HepG2 (cell line): ENCODE data around the gene WHAMM. TPM values are rescaled to one million over a fixed set of nuclear protein-coding genes. Genes with fewer than 3 reads are reported as not detected.
A peak's percentile ranks its signal among the peaks of the same experiment; 100 is the strongest.

Source experiments
- ATAC-seq: fragments of 200-7000 bp; cut with Tn5 transposase; 3 replicates; pipeline ENCODE4 v1.9.1; 2020; ENCODE audit warnings: mild to moderate bottlenecking, moderate library complexity
- BruUV-seq: library from RNA; stranded (reverse); fragments of 400-500 nt; replicated peaks from 2 replicates; lab custom pipeline; 2021; lab: Mats Ljungman, UMichigan
- CTCF ChIA-PET: fragments of 300-600 bp; formaldehyde crosslinking; extraction: SDS; loops from one replicate; lab custom pipeline; 2021; ENCODE audit warnings: low total read pairs, inconsistent platforms, low intra/inter-chr PET ratio; lab: Yijun Ruan, JAX
- POLR2A ChIA-PET: fragments of 350-600 bp; sonication (Branson Sonifier 250); formaldehyde crosslinking; loops from one replicate; lab custom pipeline; 2020; ENCODE audit warnings: antibody characterized with exemption, inconsistent platforms; lab: Yijun Ruan, JAX
- DNase-seq: peaks from one replicate; pipeline ENCODE4 v3.0.0-alpha.2; 2015; ENCODE audit warnings: low spot score
- FAIRE-seq: peaks from 3 replicates; lab custom pipeline; 2011; peaks lifted over from hg19 to GRCh38; lab: Jason Lieb, UNC
- H2AFZ ChIP-seq: one replicate; pipeline ENCODE4 v1.6.1; 2011; ENCODE audit warnings: low read length, inconsistent platforms
- H3K27ac ChIP-seq: fragments of 300-600 bp; 3 replicates; pipeline ENCODE4 v1.8.0; 2011; ENCODE audit warnings: mixed run types, mild to moderate bottlenecking, mixed read lengths, low read length, inconsistent platforms; ENCODE audit not compliant: insufficient read depth; ENCODE audit errors: extremely low read length
- H3K27me3 ChIP-seq, 2 experiments: fragments of 200-600 bp in 1 of 2; 2 replicates in 1 of 2; 3 replicates in 1 of 2; pipeline versions ENCODE4 v1.6.0 to v1.8.0; 2011; ENCODE audit warnings: low read length in 2 of 2, mild to moderate bottlenecking in 2 of 2, moderate library complexity in 2 of 2, inconsistent platforms in 1 of 2; ENCODE audit not compliant: insufficient read depth in 2 of 2, control insufficient read depth in 1 of 2
- H3K36me3 ChIP-seq, 2 experiments: fragments of 200-600 bp in 1 of 2; replicated peaks in 1 of 2; 2 replicates in 1 of 2; 3 replicates in 1 of 2; pipeline versions ENCODE4 v1.5.1 to v1.8.0; 2011; ENCODE audit warnings: low read length in 2 of 2, inconsistent platforms in 1 of 2; ENCODE audit not compliant: insufficient read depth in 2 of 2, control insufficient read depth in 1 of 2
- H3K4me1 ChIP-seq: 2 replicates; pipeline ENCODE4 v1.5.1; 2012; ENCODE audit warnings: low read length, inconsistent platforms; ENCODE audit not compliant: insufficient read depth
- H3K4me2 ChIP-seq: 2 replicates; pipeline ENCODE4 v1.6.0; 2011; ENCODE audit warnings: low read depth, low read length, inconsistent platforms
- H3K4me3 ChIP-seq, 3 experiments: fragments of 200-600 bp in 1 of 3; sonication (generic), shearing (Covaris generic) in 1 of 3; replicated peaks in 1 of 3; 2 replicates each; pipeline ENCODE4 v1.5.1; 2011 to 2016; ENCODE audit warnings: low read length in 3 of 3, inconsistent platforms in 2 of 3, low read depth in 2 of 3, mild to moderate bottlenecking in 2 of 3, control low read depth in 1 of 3, mixed read lengths in 1 of 3; ENCODE audit not compliant: insufficient read depth in 1 of 3
- H3K79me2 ChIP-seq: one replicate; pipeline ENCODE4 v1.6.1; 2011; ENCODE audit warnings: low read length, inconsistent platforms; ENCODE audit not compliant: insufficient read depth
- H3K9ac ChIP-seq: 2 replicates; pipeline ENCODE4 v1.6.0; 2011; ENCODE audit warnings: mild to moderate bottlenecking, low read depth, low read length, inconsistent platforms; ENCODE audit not compliant: insufficient read depth
- H3K9me3 ChIP-seq: 2 replicates; pipeline ENCODE4 v1.5.1; 2012; ENCODE audit warnings: mild to moderate bottlenecking, low read length
- H4K20me1 ChIP-seq: 2 replicates; pipeline ENCODE4 v1.6.0; 2011; ENCODE audit warnings: inconsistent platforms, mild to moderate bottlenecking, low read length, moderate library complexity; ENCODE audit not compliant: insufficient read depth
- ADNP ChIP-seq: sonication (generic); formaldehyde crosslinking; IDR thresholded peaks from 2 replicates; pipeline ENCODE4 v1.4.0; 2020; ENCODE audit warnings: missing genetic modification reagents
- ATF7 ChIP-seq, 2 experiments: fragments of 450-650 bp in 1 of 2; sonication (generic) in 1 of 2; formaldehyde crosslinking in 1 of 2; IDR thresholded peaks; 2 replicates each; pipeline versions ENCODE4 v1.4.0 to v1.6.1; 2016 to 2020; ENCODE audit warnings: antibody characterized with exemption in 1 of 2, mild to moderate bottlenecking in 1 of 2, missing genetic modification reagents in 1 of 2
- CREB1 ChIP-seq, 2 experiments: fragments of 450-650 bp in 1 of 2; IDR thresholded peaks; 2 replicates each; pipeline ENCODE4 v1.6.1; 2016 to 2017; ENCODE audit warnings: control low read depth in 1 of 2, mild to moderate bottlenecking in 1 of 2, missing compliant biosample characterization in 1 of 2, missing genetic modification characterization in 1 of 2
- KLF12 ChIP-seq: sonication (generic); formaldehyde crosslinking; IDR thresholded peaks from 2 replicates; pipeline ENCODE4 v1.4.0; 2020; ENCODE audit warnings: missing genetic modification reagents, borderline replicate concordance
- ZIK1 ChIP-seq: sonication (generic); formaldehyde crosslinking; IDR thresholded peaks from 2 replicates; pipeline ENCODE4 v1.5.0; 2020; ENCODE audit warnings: mild to moderate bottlenecking, low read depth, missing genetic modification reagents, borderline replicate concordance
- ZMAT3 ChIP-seq: sonication (generic); formaldehyde crosslinking; conservative IDR thresholded peaks from 2 replicates; pipeline ENCODE4 v1.7.0; 2021; ENCODE audit warnings: missing genetic modification reagents
- ZNF138 ChIP-seq: sonication (generic); formaldehyde crosslinking; IDR thresholded peaks from 2 replicates; pipeline ENCODE4 v1.5.0; 2020; ENCODE audit warnings: mild to moderate bottlenecking, low read depth, missing genetic modification reagents
- ZNF589 ChIP-seq: sonication (generic); formaldehyde crosslinking; conservative IDR thresholded peaks from 2 replicates; pipeline ENCODE4 v1.8.0; 2022; ENCODE audit warnings: mild to moderate bottlenecking, moderate library complexity, missing genetic modification reagents
- WGBS: methylation state at CpG from one replicate; pipeline ENCODE4 v1.1.6; 2017; ENCODE audit warnings: low lambda C conversion rate; 5-methylcytosine and 5-hydroxymethylcytosine counted together
- in situ Hi-C: cut with HindIII; loops from 2 replicates; pipeline ENCODE4 v1.10.0; 2017; ENCODE audit warnings: low pct_unique_long_range_greater_than_20kb; ENCODE audit not compliant: extremely low pct_ligation_motif_present
- intact Hi-C: fragments of 100-400 bp; cut with micrococcal nuclease; formaldehyde crosslinking; loops from one replicate; pipeline ENCODE4 v1.10.0; 2022; ENCODE audit not compliant: unreplicated experiment
- polyA plus RNA-seq, 8 experiments: library from polyadenylated mRNA; depleted of rRNA in 3 of 8; stranded (reverse) in 7 of 8; unstranded in 1 of 8; fragments of >200 nt; fragmentation: Illumina TruSeq in 4 of 8; extraction: Trizol in 4 of 8; gene quantifications; 2 replicates each; pipeline versions ENCODE4 v1.2.1 to v1.2.3, GENCODE V29; 2011 to 2016; ENCODE audit warnings: low read depth in 4 of 8, missing spikeins in 1 of 8, mixed read lengths in 1 of 8; ENCODE audit not compliant: insufficient read depth in 1 of 8
- total RNA-seq, 5 experiments: library from RNA; depleted of rRNA; stranded (reverse); fragments of >200 nt; fragmentation: Illumina TruSeq; extraction: Trizol; gene quantifications; 2 replicates each; pipeline ENCODE4 v1.2.3, GENCODE V29; 2016; ENCODE audit warnings: low read depth in 1 of 5

Gene WHAMM
- total and polyA plus RNA-seq, 2 of the 13 experiments (the other 11 are each of a cell fraction or from before 2014, with no cell fraction given), result 2.9 to 3.0 TPM

GRCh38 chr15:82798531-82799166 is 10.8 kb upstream of the WHAMM start (continued):
- no peak for TF ChIP-seq ZMAT3

GRCh38 chr15:82799183-82799841 is 10.1 kb upstream of the WHAMM start:
- ATAC-seq (no peak), DNase-seq (no peak), FAIRE-seq (no peak)
- POLR2A ChIA-PET, result no interaction called here
- H3K79me2 ChIP-seq, result no peaks in the 10 kb centered on the region
- BruUV-seq, result no TSS peak
- H2AFZ ChIP-seq, result no peak overlapping the region
- peaks cover 2% of the 10 kb centered on the region for H3K4me1 ChIP-seq
- no peak overlapping the region for H3K27ac ChIP-seq
- peaks cover 0 to 3% of the 10 kb centered on the region in 2 experiments; a peak in 2 of 5 replicates for H3K27me3 ChIP-seq
- H3K4me3 ChIP-seq, result no peak overlapping the region
- CTCF ChIA-PET, result no interaction called here
- intact Hi-C loops, result no loop called here
- in situ Hi-C loops, result no loop called here
- no peaks in the 10 kb centered on the region for H3K36me3 ChIP-seq
- no peaks in the 10 kb centered on the region for H4K20me1 ChIP-seq
- H3K9me3 ChIP-seq, result no peaks in the 10 kb centered on the region
- TF ChIP-seq KLF12 (CRISPR knock-in tag) (no peak), ZNF138 (CRISPR knock-in tag) (no peak), CREB1 (IDR thresholded peaks at IDR 0.05) (peak; percentile 95), CREB1 (CRISPR knock-in tag; IDR thresholded peaks at IDR 0.05) (no peak), ATF7 (IDR thresholded peaks at IDR 0.05) (peak; percentile 91), ATF7 (CRISPR knock-in tag; IDR thresholded peaks at IDR 0.05) (no peak), ZNF589 (CRISPR knock-in tag) (no peak), ZIK1 (CRISPR knock-in tag) (no peak), ADNP (CRISPR knock-in tag) (no peak)
- TF ChIP-seq, all 625 proteins: peak for 2
- no peak overlapping the region for H3K9ac ChIP-seq
- WGBS, result 32% methylated on average over 7 of the region's 7 CpGs
- H3K4me2 ChIP-seq, result no peak overlapping the region
